ENCODE data around the gene PHKB.
"Not testable (repeated sequence)": the region's sequence is repeated elsewhere in the genome, so short reads cannot be mapped to it uniquely, and the experiment has no call there.

Gene PHKB

GRCh38 chr16:47460711-47461597 is at the start of gene PHKB, which contains the start of gene ITFG1:
Gene PHKB (plus strand): TSS chr16:47461331. CDS start chr16:47461351, 20 bp downstream.
Gene ITFG1 (minus strand): TSS chr16:47461063. CDS start chr16:47461045, 18 bp downstream.
- DNase-seq, result peak; percentile 58

DNA sequence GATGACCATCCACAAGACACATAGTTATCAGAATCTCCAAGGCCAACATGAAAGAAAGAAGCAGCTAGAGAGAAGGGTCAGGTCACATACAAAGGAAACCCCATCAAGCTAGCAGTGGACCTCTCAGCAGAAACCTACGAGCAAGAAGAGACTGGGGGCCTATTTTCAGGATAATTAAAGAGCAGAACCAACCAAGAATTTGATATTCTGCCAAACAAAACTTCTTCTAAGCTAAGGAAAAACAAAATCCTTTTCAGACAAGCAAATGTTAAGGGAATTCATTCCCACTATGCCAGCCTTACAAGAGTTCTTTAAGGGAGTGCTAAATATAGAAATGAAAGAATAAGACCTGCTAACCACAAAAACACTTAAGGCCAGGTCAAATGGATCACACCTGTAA is 48.1 kb upstream of the PHKB start:
- peak; percentile 1 for DNase-seq

GRCh38 chr16:47416869-47417268 is 44.3 kb upstream of the PHKB start:
- no peak for DNase-seq

DNA sequence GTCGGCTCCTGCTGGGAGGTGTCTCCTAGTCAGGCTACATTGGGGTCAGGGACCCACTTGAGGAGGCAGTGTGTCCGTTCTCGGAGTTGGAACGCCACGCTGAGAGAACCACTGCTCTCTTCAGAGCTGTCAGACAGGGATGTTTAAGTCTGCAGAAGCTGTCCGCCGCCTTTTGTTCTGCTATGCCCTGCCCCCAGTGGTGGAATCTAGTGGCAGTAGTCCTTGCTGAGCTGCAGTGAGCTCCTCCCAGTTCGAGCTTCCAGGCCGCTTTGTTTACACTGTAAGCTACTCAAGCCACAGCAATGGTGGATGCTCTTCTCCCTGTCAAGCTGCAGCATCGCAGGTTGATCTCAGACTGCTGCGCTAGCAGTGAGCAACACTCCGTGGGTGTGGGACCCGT is 36.3 kb upstream of the PHKB start:
- DNase-seq, result no peak

DNA sequence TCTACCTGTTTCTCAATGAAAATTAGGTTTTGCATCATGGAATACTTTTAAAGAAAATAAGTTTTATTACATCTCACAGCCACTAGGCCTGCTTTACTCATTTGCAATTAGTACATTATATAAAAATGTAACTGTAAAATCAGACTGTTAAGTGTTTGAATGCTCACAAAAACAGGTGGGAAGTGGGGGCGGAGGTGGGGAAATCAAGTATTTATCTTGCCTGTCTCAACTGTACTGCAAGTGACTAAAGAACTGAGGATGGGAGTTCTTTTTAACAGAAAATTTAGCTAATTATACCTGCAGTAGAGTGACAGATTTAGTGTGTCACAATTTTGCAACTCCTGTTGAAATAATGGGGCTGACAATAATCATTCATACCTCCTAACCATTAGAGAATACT is 34.3 kb upstream of the PHKB start:
- no peak for DNase-seq

DNA sequence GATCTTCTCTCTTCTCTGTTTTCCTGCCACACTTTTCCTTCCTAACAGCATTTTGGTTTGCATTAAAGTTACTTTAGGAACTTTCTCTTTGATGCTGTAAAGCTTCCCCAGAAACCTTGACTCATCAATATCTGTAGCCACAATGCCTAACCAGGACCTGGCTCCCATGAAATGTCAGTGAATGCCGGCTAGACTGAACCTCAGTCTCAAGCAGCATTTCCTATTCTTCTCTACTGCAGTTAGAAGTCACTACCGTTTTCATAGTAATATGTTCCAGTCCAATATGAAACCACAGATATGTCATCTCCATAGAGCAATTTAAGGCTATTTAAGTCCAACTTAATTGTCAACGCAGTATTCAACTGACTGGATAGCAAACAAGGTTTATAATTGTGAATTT is 29.2 kb upstream of the PHKB start:
- DNase-seq, result no peak

- DNase-seq, result not testable (repeated sequence)
Measured at GRCh38 chr16:47434274-47434673, 26.9 kb upstream of the PHKB start.

DNA sequence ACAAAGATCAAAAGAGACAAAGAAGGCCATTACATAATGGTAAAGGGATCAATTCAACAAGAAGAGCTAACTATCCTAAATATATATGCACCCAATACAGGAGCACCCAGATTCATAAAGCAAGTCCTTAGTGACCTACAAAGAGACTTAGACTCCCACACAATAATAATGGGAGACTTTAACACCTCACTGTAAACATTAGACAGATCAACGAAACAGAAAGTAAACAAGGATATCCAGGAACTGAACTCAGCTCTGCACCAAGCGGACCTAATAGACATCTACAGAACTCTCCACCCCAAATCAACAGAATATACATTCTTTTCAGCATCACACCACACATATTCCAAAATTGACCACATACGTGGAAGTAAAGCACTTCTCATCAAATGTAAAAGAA is 21.1 kb upstream of the PHKB start:
- DNase-seq, result not testable (repeated sequence)

GRCh38 chr16:47442884-47443283 is 18.2 kb upstream of the PHKB start:
- not testable (repeated sequence) for DNase-seq

DNA sequence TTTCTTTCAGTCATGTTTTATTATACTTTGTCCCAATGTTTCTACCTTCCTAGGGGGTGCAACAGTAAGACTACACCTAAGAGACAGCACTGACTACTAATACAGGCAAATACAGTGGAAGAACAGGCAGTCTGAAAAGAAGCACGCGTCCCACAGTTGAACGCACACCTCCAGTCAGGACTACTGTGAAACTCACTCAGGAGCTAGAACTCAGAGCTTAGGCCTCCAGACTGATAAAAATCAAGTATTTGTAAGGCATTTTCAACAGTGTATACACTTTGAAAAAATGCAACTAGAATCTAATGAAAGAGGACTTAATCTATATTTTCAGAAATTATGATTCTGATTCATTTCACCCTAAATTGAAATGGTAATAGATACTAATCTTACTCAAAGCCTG is 14.7 kb upstream of the PHKB start:
- no peak for DNase-seq

DNA sequence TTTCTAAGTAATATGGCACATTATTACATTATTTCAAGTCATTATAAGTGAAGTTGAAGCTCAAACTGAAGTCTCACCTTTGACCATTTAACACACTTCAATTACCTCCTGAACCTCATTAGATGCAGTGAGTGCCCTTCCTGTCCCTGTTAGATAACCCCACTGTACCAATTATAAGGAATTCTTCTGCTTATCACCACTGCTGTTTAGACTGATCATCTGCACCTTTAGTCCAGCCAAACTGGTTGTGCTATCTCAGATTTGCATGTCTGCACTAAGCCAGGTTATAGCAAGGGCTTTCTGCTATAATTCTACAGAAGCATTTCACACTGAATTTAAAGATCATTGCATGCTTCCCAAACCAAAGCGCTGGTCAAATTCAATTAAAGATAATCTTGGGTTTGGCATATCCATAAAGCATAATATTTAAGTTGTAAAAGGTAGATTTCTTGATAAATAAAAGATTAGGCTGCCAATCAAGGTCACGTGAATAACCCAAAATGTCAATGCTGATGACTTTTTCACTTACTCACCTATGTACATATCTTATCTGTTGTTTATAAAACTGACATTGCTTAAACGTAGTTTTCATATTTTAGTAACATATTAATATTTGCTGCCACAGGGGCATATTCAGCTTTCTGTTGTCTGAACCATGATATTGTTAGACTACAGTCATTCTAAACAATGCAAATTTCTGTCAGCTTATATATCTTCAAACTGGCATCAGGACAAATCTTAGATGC is 12.1 kb upstream of the PHKB start:
- no peak for DNase-seq

- DNase-seq, result no peak
Measured at GRCh38 chr16:47449788-47450187, 11.3 kb upstream of the PHKB start.

DNA sequence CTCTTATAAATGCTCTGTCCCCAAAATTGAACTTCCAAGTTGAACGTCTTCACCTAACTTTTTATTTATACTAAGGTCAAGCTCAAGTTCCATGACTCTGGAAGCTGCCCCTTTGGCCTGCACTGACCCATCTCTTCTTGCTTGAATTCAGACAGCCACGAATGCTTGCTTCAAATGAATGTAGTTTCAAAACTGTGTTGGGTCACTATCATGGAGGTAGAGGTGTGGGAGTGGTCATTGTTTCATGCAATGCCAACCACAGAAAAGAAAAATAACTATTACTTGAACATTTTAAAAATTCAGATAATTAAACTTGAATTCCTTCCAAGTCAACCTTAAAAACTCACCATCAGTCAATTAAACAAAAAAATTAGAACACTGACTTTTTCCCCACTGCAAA is 2.8 kb upstream of the PHKB start:
- DNase-seq, result no peak

- DNase-seq, result no peak
Measured at GRCh38 chr16:47459603-47460002, 1.5 kb upstream of the PHKB start.

DNA sequence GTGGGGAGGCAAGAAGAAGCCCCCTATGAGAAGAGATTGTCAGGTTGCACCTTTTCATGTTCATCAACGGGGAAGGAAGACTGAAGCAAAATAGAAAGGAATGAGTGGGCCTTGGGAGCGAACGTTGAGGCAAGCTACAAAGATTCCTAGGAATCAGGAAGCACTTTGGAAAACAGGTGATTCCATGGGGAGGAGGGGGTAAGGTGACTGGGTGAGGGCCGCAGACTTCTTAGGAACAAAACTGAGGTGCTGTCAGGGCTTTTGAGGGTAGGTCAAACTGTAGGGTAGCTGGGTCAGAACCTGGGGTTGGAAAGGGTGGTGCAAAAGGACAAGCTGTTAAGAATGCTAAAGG is 796 bp upstream of the PHKB start:
- no peak for DNase-seq

DNA sequence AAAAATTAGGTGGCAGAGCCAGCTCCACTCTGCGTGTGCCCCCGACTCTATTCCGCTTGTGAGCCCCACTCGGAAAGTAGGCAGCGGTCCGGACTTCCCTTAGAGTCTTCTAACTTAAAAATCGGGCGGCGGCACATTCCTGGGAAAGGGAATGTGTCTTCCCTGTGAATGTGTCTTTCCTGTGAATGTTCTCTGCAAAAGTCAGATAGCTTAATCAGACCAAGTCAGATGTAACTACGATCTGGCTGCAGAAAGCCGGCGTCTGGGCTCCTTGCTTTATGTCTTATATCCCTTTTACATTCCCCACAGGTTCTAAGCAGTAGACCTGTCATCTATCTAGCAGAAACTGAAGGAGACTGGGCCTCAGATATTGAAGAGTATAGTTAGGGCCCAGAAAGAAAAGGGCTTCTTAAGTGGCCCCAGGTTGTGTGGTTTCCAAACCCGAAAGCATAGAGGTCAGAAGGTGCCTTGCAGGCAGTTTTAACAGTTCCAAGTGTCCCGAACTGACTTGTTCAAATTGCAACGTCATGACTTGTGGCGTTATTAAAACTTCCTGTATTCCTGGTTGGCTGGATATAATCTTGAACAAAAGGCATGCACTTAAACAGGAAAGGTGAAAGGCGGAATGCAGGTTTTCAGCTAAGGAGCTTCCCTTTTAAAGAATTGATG is 601 bp downstream of the PHKB start:
- peak; percentile 7 for DNase-seq

DNA sequence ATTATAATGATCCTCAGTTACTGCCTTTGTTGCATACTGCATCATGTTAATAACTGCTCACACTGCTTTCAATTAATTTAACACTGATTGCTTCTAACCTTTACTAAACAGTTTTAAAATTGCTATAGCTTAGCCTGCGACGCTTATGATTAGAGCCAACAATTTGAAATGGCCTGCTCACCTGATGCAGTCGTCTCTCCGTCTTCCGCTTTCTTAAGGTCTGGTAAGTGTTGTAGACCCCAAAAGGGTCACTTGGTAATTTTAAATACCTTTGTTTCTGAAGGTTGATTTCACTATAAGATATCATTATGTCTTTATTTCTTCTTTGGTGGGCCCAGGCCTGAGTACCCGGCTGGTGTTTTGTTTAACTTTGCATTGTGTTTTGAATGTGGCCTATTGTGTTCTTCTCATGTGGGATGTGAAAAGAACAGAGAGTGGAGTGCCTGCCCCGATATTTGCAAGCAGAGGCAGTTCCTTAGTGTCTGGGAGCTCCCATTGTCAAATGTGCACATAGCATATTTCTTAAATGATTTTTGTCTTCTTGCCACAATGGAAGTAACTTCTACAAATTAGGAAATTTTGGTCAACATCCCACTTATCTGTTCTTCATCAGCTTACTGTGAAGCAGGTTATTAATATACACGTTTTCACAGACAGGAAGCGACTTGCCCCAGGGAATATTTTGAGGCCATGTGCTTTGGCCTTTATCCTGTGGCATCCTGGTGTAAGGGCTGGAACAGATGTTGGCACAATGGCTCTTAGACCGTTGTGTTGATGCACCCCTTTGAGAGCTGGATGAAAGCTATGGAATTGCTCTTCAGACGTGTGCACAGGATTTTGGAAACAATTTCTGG is 2.9 kb downstream of the PHKB start:
- no peak for DNase-seq

DNA sequence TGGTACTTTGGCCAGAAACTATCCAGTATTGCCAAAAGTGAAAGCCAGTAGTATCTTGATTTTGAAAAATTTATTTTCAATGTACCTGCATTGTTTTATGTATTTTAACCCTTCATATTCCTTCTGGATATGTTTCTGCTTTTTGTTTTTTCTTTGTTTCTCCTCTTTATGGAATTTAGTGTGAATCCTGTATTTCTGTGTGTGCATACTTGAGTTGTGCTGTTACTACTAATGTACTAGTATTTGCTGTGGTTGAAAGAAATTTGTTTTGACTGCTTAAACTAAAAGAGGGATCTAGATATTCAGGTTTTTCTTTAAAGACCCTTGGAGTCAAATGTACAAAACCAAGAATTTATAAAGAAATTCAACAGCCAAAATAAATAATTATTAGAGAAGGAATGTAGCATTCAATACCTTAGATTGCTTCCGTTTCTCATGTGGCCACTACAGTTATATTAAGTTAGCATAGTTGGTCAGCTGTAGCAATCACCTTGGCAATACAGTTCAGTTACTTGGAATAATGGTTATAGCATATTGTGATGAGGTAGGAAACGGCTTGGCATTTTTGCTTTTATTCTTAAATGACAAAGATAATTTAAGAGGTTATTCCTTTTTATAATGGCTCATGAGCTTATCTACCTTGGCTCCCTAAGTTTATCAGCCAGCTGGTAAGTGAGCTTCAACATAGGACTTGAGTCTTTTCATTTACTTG is 4.9 kb downstream of the PHKB start:
- no peak for DNase-seq

GRCh38 chr16:47467501-47467900 is 6.4 kb downstream of the PHKB start:
- DNase-seq, result no peak

DNA sequence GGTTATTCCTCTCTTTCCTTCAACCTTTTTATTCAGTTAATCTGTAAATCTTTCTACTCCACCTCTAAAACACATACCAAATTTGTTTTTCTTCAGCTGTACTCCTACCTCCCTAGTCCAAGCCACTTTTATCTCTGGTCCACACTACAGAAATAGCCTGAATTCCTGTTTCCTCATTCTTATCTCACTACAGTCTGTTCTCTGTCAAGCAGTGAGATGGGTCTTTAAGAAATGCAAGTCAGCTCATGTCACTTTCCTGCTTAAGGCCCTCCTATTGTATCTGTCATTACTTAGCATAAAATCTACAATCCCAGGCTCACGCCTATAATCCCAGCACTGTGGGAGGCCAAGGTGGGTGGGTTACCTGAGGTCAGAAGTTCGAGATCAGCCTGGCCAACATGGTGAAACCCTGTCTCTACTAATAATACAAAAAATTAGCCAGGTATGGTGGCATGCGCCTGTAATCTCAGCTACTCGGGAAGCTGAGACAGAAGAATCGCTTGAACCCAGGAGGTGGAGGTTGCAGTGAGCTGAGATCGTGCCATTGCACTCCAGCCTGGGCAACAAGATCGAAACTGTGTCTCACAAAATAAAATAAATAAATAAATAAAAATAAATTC is 7.0 kb downstream of the PHKB start:
- DNase-seq, result not testable (repeated sequence)

GRCh38 chr16:47469227-47469626 is 8.1 kb downstream of the PHKB start:
- no peak for DNase-seq

Data from DMS79 (cell line).